Nephron (organoid): ENCODE results near the gene NET1.

Source experiments
- H3K27ac Mint-ChIP-seq, 3 experiments: 2 replicates each; pipeline ENCODE4 v1.8.0; 2020; ENCODE audit warnings: mixed read lengths in 3 of 3, mild to moderate bottlenecking in 2 of 3, moderate library complexity in 1 of 3
- H3K27me3 Mint-ChIP-seq: 2 replicates; pipeline ENCODE4 v1.8.0; 2021; ENCODE audit warnings: low read depth, mild to moderate bottlenecking, moderate library complexity, mixed read lengths
- H3K36me3 Mint-ChIP-seq: 2 replicates; pipeline ENCODE4 v1.8.0; 2020; ENCODE audit warnings: low read depth, mixed read lengths
- H3K4me1 Mint-ChIP-seq: 2 replicates; pipeline ENCODE4 v1.8.0; 2020; ENCODE audit warnings: mixed read lengths
- H3K4me3 Mint-ChIP-seq, 3 experiments: 2 replicates each; pipeline ENCODE4 v1.8.0; 2020; ENCODE audit warnings: mild to moderate bottlenecking in 3 of 3, mixed read lengths in 3 of 3, moderate library complexity in 2 of 3
- H3K9me3 Mint-ChIP-seq: 2 replicates; pipeline ENCODE4 v1.8.0; 2020; ENCODE audit warnings: mixed read lengths
- CTCF ChIP-seq, 3 experiments: fragments of 200-600 bp; sonication (generic); IDR thresholded peaks; one replicate each; pipeline ENCODE4 v1.5.0; 2021; ENCODE audit warnings: antibody characterized with exemption in 3 of 3; ENCODE audit not compliant: unreplicated experiment in 3 of 3

NET1 gene

GRCh38 chr10:5381187-5381586, 31.2 kb upstream of the NET1 start:
- peaks cover 5% of the 10 kb centered on the region for H3K9me3 Mint-ChIP-seq
- H3K27ac Mint-ChIP-seq, result no peak overlapping the region
- no peaks in the 10 kb centered on the region for H3K27me3 Mint-ChIP-seq
- TF ChIP-seq CTCF (IDR thresholded peaks at IDR 0.05; ENCODE audit: unreplicated experiment in 3 of 3), result no peak
- H3K4me1 Mint-ChIP-seq, result no peaks in the 10 kb centered on the region
- H3K36me3 Mint-ChIP-seq, result no peaks in the 10 kb centered on the region
- H3K4me3 Mint-ChIP-seq, result no peak overlapping the region

GRCh38 chr10:5385224-5385623, 27.1 kb upstream of the NET1 start:
- no peak overlapping the region for H3K4me3 Mint-ChIP-seq
- peaks cover 3% of the 10 kb centered on the region for H3K36me3 Mint-ChIP-seq
- no peaks in the 10 kb centered on the region for H3K4me1 Mint-ChIP-seq
- TF ChIP-seq CTCF (IDR thresholded peaks at IDR 0.05; ENCODE audit: unreplicated experiment in 3 of 3), result no peak
- peaks cover 19% of the 10 kb centered on the region for H3K9me3 Mint-ChIP-seq
- H3K27me3 Mint-ChIP-seq, result peaks cover 4% of the 10 kb centered on the region
- H3K27ac Mint-ChIP-seq, result no peak overlapping the region

- H3K36me3 Mint-ChIP-seq, result peaks cover 3% of the 10 kb centered on the region
- no peak for TF ChIP-seq CTCF (IDR thresholded peaks at IDR 0.05; ENCODE audit: unreplicated experiment in 3 of 3)
- H3K4me3 Mint-ChIP-seq, result no peak overlapping the region
- H3K9me3 Mint-ChIP-seq, result peaks cover 36% of the 10 kb centered on the region
- no peak overlapping the region for H3K27ac Mint-ChIP-seq
- H3K4me1 Mint-ChIP-seq, result no peaks in the 10 kb centered on the region
- peaks cover 4% of the 10 kb centered on the region for H3K27me3 Mint-ChIP-seq
Measured at GRCh38 chr10:5387169-5387568, 25.2 kb upstream of the NET1 start.

GRCh38 chr10:5390607-5391205, 21.7 kb upstream of the NET1 start:
- Mint-ChIP-seq H3K9me3 (peaks cover 50% of the 10 kb centered on the region), H3K27me3 (peaks cover 5% of the 10 kb centered on the region), H3K4me3 (no peak overlapping the region), H3K4me1 (no peaks in the 10 kb centered on the region), H3K27ac (no peak overlapping the region), H3K36me3 (peaks cover 6% of the 10 kb centered on the region)
- no peak for TF ChIP-seq CTCF (IDR thresholded peaks at IDR 0.05; ENCODE audit: unreplicated experiment in 3 of 3)

- Mint-ChIP-seq H3K9me3 (peaks cover 46% of the 10 kb centered on the region), H3K4me1 (no peaks in the 10 kb centered on the region), H3K36me3 (peaks cover 6% of the 10 kb centered on the region), H3K4me3 (no peak overlapping the region), H3K27ac (no peak overlapping the region), H3K27me3 (peaks cover 8% of the 10 kb centered on the region)
- TF ChIP-seq CTCF (IDR thresholded peaks at IDR 0.05; ENCODE audit: unreplicated experiment in 3 of 3), result no peak
Measured at GRCh38 chr10:5391790-5392189, 20.6 kb upstream of the NET1 start.

- Mint-ChIP-seq H3K4me1 (no peaks in the 10 kb centered on the region), H3K27ac (no peak overlapping the region), H3K4me3 (no peak overlapping the region), H3K27me3 (peaks cover 4% of the 10 kb centered on the region), H3K9me3 (peaks cover 41% of the 10 kb centered on the region), H3K36me3 (peaks cover 6% of the 10 kb centered on the region)
- TF ChIP-seq CTCF (IDR thresholded peaks at IDR 0.05; ENCODE audit: unreplicated experiment in 3 of 3), result no peak
Measured at GRCh38 chr10:5393529-5393928, 18.8 kb upstream of the NET1 start.
